HL-60 (cell line): ENCODE data around the gene NDUFB7.
A peak's percentile ranks its signal among the peaks of the same experiment; 100 is the strongest.

Experiments used
- CTCF ChIP-seq: IDR thresholded peaks from one replicate; pipeline ENCODE4 v1.5.1; 2011; ENCODE audit warnings: low read length, control low read depth, inconsistent platforms; ENCODE audit not compliant: insufficient read depth
- GABPA ChIP-seq: IDR thresholded peaks from 2 replicates; pipeline ENCODE4 v1.6.1; 2012; ENCODE audit warnings: low read depth
- POLR2AphosphoS5 ChIP-seq: IDR thresholded peaks from 2 replicates; pipeline ENCODE4 v1.6.1; 2012; ENCODE audit warnings: low read depth
- REST ChIP-seq: IDR thresholded peaks from 2 replicates; pipeline ENCODE4 v1.6.1; 2012; ENCODE audit warnings: low read depth; ENCODE audit not compliant: insufficient replicate concordance
- SPI1 ChIP-seq: IDR thresholded peaks from 2 replicates; pipeline ENCODE4 v1.6.1; 2012; ENCODE audit warnings: low read depth, mild to moderate bottlenecking, borderline replicate concordance

- no peak for TF ChIP-seq CTCF
- no peak for TF ChIP-seq REST
- 0 out of 2 replicates have a peak, but pooled peaks have one; percentile 8 for TF ChIP-seq POLR2AphosphoS5
- no peak for TF ChIP-seq SPI1
- no peak for TF ChIP-seq GABPA
These were observed 6.6 kb downstream of the NDUFB7 start for GRCh38 chr19:14565298-14565679.
